PC-3 (cell line): ENCODE data around the gene TRAF1. TPM values are rescaled to one million over a fixed set of nuclear protein-coding genes. Genes with fewer than 3 reads are reported as not detected.

Experiments used
- ATAC-seq: fragments of 200-7000 bp; cut with Tn5 transposase; 2 replicates; pipeline ENCODE4 v1.9.1; 2020; ENCODE audit warnings: mild to moderate bottlenecking, moderate library complexity
- BruUV-seq: library from RNA; stranded (reverse); fragments of 400-500 nt; replicated peaks from 2 replicates; lab custom pipeline; 2021; lab: Mats Ljungman, UMichigan
- CTCF ChIA-PET: fragments of 300-600 bp; sonication (Branson Sonifier 250); formaldehyde crosslinking; loops from one replicate; lab custom pipeline; 2022; ENCODE audit warnings: antibody characterized with exemption; lab: Charles Lee
- POLR2A ChIA-PET: fragments of 300-600 bp; sonication (Branson Sonifier 250); formaldehyde crosslinking; loops from one replicate; lab custom pipeline; 2022; ENCODE audit warnings: antibody characterized with exemption; ENCODE audit not compliant: unreplicated experiment; lab: Charles Lee
- DNase-seq: peaks from one replicate; pipeline ENCODE4 v3.0.0-alpha.2; 2015
- H2AFZ ChIP-seq: fragments of 300-600 bp; sonication (generic); 2 replicates; pipeline ENCODE4 v1.6.0; 2016; ENCODE audit warnings: antibody characterized with exemption, low read length
- H3F3A ChIP-seq: fragments of 300-600 bp; sonication (generic); one replicate; pipeline ENCODE4 v1.6.0; 2017; ENCODE audit warnings: antibody characterized with exemption, low read length, control low read depth, mild to moderate bottlenecking; ENCODE audit not compliant: unreplicated experiment
- H3K27ac ChIP-seq: fragments of 300-600 bp; sonication (generic); 2 replicates; pipeline ENCODE4 v1.5.1; 2016; ENCODE audit warnings: mild to moderate bottlenecking, low read length
- H3K27me3 ChIP-seq: fragments of 300-600 bp; sonication (generic); 2 replicates; pipeline ENCODE4 v1.6.1; 2016; ENCODE audit warnings: low read length, mixed read lengths
- H3K36me3 ChIP-seq: fragments of 300-600 bp; sonication (generic); 2 replicates; pipeline ENCODE4 v1.6.1; 2016; ENCODE audit warnings: low read depth, mixed run types, low read length, mixed read lengths
- H3K4me1 ChIP-seq: fragments of 300-600 bp; sonication (generic); 2 replicates; pipeline ENCODE4 v1.5.1; 2016; ENCODE audit warnings: low read length; ENCODE audit not compliant: insufficient read depth
- H3K4me2 ChIP-seq: fragments of 300-600 bp; sonication (generic); 2 replicates; pipeline ENCODE4 v1.6.0; 2016; ENCODE audit warnings: low read length
- H3K4me3 ChIP-seq: fragments of 300-600 bp; sonication (generic); 2 replicates; pipeline ENCODE4 v1.5.1; 2016; ENCODE audit warnings: mild to moderate bottlenecking, low read length, mixed read lengths
- H3K79me2 ChIP-seq: fragments of 300-600 bp; sonication (generic); 2 replicates; pipeline ENCODE4 v1.6.1; 2017; ENCODE audit warnings: low read length, mixed read lengths
- H3K9ac ChIP-seq: fragments of 300-600 bp; sonication (generic); 2 replicates; pipeline ENCODE4 v1.6.0; 2016; ENCODE audit warnings: mild to moderate bottlenecking, low read length
- H3K9me2 ChIP-seq: fragments of 300-600 bp; sonication (generic); replicated peaks from 2 replicates; pipeline ENCODE4 v1.6.1; 2016; ENCODE audit warnings: mixed run types, low read length, mixed read lengths
- H3K9me3 ChIP-seq: fragments of 300-600 bp; sonication (generic); 2 replicates; pipeline ENCODE4 v1.6.1; 2016; ENCODE audit warnings: low read length, mixed read lengths
- H4K20me1 ChIP-seq: fragments of 300-600 bp; sonication (generic); 2 replicates; pipeline ENCODE4 v1.6.1; 2016; ENCODE audit warnings: low read length, mixed read lengths
- CTCF ChIP-seq: fragments of 300-600 bp; sonication (generic); conservative IDR thresholded peaks from 2 replicates; pipeline ENCODE4 v1.5.1; 2017; ENCODE audit warnings: antibody characterized with exemption, low read depth, mild to moderate bottlenecking, low read length
- EZH2 ChIP-seq: fragments of 300-600 bp; sonication (generic); IDR thresholded peaks from one replicate; pipeline ENCODE4 v1.6.1; 2017; ENCODE audit warnings: antibody characterized with exemption, mild to moderate bottlenecking, low read length; ENCODE audit not compliant: unreplicated experiment
- EZH2phosphoT487 ChIP-seq: fragments of 300-600 bp; sonication (generic); IDR thresholded peaks from 2 replicates; pipeline ENCODE4 v1.6.1; 2018; ENCODE audit warnings: mild to moderate bottlenecking, antibody characterized with exemption, low read length, borderline replicate concordance
- intact Hi-C: fragments of 100-400 bp; cut with micrococcal nuclease; formaldehyde crosslinking; loops from 2 replicates; pipeline ENCODE4 v1.9.0; 2023
- total RNA-seq: library from RNA; depleted of rRNA; stranded (reverse); fragments of >200 nt; gene quantifications from 2 replicates; pipeline ENCODE4 v1.2.3, GENCODE V29; 2014

TRAF1 gene
- total RNA-seq, 1 experiment from 2014 or later, result 0.15 TPM

- DNase-seq (no peak), ATAC-seq (no peak)
- Histone ChIP-seq H3K79me2 (peaks cover 30% of the 10 kb centered on the region), H3K27me3 (no peaks in the 10 kb centered on the region), H2AFZ (no peak overlapping the region), H3K36me3 (peaks cover 20% of the 10 kb centered on the region), H3F3A (no peaks in the 10 kb centered on the region), H3K9me2 (no peaks in the 10 kb centered on the region), H3K4me3 (no peak overlapping the region), H3K4me2 (peak overlapping the region; percentile 47), H3K27ac (peak overlapping the region; percentile 9; the same call in 1 of the 2 replicates), H3K9me3 (no peaks in the 10 kb centered on the region), H3K4me1 (peaks cover 45% of the 10 kb centered on the region), H4K20me1 (no peaks in the 10 kb centered on the region), H3K9ac (no peak overlapping the region)
- BruUV-seq, result no TSS peak
- POLR2A ChIA-PET, result interaction anchor here (0.5 kb wide), 1 partner anchor 11 kb away, joined by 8 read pairs; no protein-coding TSS in a partner anchor
- intact Hi-C loops, result no loop called here
- TF ChIP-seq CTCF (no peak), EZH2 (no peak), EZH2phosphoT487 (no peak)
- CTCF ChIA-PET, result no interaction called here
Observed at GRCh38 chr9:120872791-120873502, 53.6 kb downstream of the TRAF1 start.

GRCh38 chr9:120870206-120870605, 56.4 kb downstream of the TRAF1 start:
- POLR2A ChIA-PET, result no interaction called here
- Histone ChIP-seq H3K36me3 (peaks cover 25% of the 10 kb centered on the region), H3K9me2 (no peaks in the 10 kb centered on the region), H3K4me3 (no peak overlapping the region), H3K27ac (no peak overlapping the region), H4K20me1 (no peaks in the 10 kb centered on the region), H3K27me3 (no peaks in the 10 kb centered on the region), H2AFZ (no peak overlapping the region), H3K4me2 (no peak overlapping the region), H3K9me3 (no peaks in the 10 kb centered on the region), H3K4me1 (peaks cover 31% of the 10 kb centered on the region), H3K79me2 (peaks cover 21% of the 10 kb centered on the region), H3K9ac (no peak overlapping the region), H3F3A (no peaks in the 10 kb centered on the region)
- TF ChIP-seq CTCF (no peak), EZH2 (no peak), EZH2phosphoT487 (no peak)
- no TSS peak for BruUV-seq
- no peak for DNase-seq
- no peak for ATAC-seq
- intact Hi-C loops, result no loop called here
- CTCF ChIA-PET, result no interaction called here

GRCh38 chr9:120869726-120870125, 56.9 kb downstream of the TRAF1 start:
- POLR2A ChIA-PET, result no interaction called here
- H3K27ac ChIP-seq, result no peak overlapping the region
- H3K9me2 ChIP-seq, result no peaks in the 10 kb centered on the region
- no peak overlapping the region for H3K9ac ChIP-seq
- no peak for TF ChIP-seq EZH2phosphoT487
- TF ChIP-seq EZH2, result no peak
- no peak for TF ChIP-seq CTCF
- ATAC-seq (no peak), DNase-seq (no peak)
- no peaks in the 10 kb centered on the region for H3K9me3 ChIP-seq
- BruUV-seq, result no TSS peak
- H3K4me3 ChIP-seq, result no peak overlapping the region
- no peaks in the 10 kb centered on the region for H3F3A ChIP-seq
- H3K4me1 ChIP-seq, result peaks cover 26% of the 10 kb centered on the region
- H4K20me1 ChIP-seq, result no peaks in the 10 kb centered on the region
- peaks cover 16% of the 10 kb centered on the region for H3K79me2 ChIP-seq
- H3K36me3 ChIP-seq, result peaks cover 25% of the 10 kb centered on the region
- no peak overlapping the region for H3K4me2 ChIP-seq
- CTCF ChIA-PET, result no interaction called here
- intact Hi-C loops, result no loop called here
- no peaks in the 10 kb centered on the region for H3K27me3 ChIP-seq
- H2AFZ ChIP-seq, result no peak overlapping the region
